Measurements from ENCODE around the gene ZFP3.
"Not testable (repeated sequence)": the region's sequence is repeated elsewhere in the genome, so short reads cannot be mapped to it uniquely, and the experiment has no call there.

Gene ZFP3

DNA sequence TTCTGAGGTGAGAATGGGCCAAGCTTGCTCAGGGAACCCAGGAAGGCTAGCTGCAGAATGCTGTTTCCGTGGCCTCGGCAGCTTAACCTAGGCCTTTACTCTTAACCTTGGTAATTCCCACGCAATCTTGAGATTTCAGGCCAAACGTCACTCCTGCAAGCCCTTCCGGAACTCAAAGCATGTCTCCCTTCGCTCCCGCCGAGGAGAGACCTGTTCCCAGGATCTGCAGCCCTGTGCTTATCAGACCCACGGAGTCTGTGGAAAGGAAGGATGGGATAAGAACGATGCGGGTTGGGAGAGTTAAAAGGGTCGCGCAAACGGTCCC, 524 bp upstream of the ZFP3 start:
- no peak for DNase-seq (ENCODE audit: low spot score)

DNA sequence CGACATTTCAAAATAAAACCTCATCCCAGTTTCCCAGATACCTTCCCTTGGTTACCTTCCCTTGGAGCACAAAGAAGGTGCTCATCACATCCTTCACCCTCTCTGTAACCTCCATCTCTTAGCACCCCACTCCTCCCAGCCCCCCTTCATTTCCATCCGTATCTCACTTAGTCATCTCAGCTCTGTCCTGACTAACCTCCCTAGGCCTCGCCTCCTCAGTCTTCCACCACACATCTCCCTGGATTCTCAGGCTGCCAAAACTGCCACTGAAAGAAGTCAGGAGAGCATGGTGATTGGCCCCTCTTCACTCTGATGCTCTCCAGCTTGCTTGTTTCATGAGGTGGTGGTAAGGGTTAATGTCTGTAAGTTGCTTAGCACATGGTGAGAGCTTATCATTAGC, 2.3 kb downstream of the ZFP3 start:
- DNase-seq (ENCODE audit: low spot score): no peak

DNA sequence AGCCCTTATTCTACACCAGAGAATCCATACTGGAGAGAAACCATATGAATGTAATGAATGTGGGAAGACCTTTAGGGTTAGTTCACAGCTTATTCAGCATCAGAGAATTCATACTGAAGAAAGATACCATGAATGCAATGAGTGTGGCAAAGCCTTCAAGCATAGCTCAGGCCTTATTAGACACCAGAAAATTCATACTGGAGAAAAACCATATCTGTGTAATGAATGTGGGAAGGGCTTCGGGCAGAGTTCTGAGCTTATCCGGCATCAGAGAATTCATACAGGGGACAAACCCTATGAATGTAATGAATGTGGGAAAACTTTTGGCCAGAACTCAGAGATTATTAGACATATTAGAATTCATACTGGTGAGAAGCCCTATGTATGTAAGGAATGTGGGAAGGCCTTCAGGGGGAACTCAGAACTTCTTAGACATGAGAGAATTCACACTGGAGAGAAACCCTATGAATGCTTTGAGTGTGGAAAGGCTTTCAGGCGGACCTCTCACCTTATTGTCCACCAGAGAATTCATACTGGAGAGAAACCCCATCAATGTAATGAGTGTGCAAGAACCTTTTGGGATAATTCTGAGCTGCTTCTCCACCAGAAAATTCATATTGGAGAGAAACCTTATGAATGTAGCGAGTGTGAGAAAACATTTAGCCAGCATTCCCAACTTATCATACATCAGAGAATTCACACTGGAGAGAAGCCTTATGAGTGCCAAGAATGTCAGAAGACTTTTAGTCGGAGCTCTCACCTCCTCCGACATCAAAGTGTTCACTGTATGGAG, 14.1 kb downstream of the ZFP3 start:
- no peak for DNase-seq (ENCODE audit: low spot score)

DNA sequence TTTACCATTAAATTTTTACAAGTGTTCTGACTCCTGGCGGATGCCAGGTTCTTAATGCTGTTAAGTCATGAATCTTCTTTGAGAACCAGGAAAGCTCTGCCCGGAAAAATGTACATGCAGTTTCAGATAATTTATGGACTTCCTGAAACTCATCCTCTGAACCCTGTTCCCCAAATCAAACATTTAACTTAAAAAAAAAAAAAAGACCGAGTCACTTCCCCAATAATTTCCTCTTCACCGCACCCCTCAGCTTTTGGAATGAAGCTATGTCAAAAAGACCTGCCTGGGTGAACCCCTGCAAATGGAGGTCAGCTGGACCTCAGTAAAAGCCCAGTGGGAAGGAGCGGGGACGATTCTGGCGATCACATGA, 18.4 kb downstream of the ZFP3 start:
- no peak for DNase-seq (ENCODE audit: low spot score)

- no peak for DNase-seq (ENCODE audit: low spot score)
These were observed 19.0 kb downstream of the ZFP3 start for GRCh38 chr17:5097101-5097834.

DNA sequence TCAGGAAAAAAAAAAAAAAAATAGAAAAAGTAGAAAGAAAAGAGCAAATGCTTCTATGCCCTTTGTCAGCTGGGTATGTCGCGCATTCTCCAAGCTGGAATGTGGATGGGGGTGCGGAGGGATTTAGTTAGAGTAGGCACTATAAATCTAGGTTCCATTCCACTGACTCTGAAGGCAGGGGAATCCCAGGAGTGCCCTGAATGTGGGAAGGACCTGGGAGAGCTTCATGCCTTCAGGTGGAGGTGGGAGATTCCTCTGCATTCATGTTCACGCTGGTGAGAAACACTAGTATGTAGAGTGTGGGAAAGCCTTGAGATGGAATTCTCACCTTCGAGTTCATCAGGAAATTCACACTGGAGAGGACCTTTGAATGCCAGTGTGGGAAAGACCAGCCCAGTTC, 21.0 kb downstream of the ZFP3 start:
- no peak for DNase-seq (ENCODE audit: low spot score)

DNA sequence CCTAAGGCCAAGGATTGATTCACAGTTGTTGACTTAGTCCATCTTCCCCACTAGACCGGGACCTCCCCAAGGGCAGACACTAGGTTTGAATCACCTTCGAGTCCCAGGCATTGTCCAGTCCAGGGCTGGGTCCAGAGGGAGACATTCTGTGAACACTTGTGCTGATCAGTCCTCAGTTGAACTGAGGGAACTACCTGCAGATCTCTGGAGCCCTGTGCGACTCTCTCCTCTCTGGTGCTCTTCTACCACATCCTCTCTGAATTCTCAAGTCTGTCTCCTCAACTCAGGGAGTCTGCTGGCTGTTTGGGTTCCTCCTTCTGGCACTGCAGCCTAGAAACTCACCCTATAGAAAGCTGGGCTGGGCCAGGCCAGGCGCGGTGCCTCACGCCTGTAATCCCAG, 22.6 kb downstream of the ZFP3 start:
- DNase-seq (ENCODE audit: low spot score): no peak

DNA sequence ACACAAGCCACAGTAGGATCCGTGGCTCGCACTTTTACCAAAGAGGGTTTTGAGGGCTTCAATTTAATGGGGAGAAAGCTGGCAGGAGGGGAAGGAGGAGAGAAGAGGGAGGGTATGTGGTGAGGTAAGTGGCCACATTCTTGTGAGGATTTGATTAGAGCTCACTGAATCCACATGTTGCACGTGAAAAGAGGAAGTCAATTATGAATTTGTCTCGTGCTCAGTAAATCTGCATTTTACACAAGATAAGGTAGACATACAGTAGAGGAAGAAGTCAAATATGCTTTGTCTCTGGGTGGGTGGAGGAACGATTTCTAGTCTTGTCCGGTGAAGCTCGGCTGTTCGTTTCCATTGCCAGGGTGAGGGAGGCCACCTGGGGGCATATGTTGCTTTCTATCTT, 32.5 kb downstream of the ZFP3 start:
- DNase-seq (ENCODE audit: low spot score): no peak

DNA sequence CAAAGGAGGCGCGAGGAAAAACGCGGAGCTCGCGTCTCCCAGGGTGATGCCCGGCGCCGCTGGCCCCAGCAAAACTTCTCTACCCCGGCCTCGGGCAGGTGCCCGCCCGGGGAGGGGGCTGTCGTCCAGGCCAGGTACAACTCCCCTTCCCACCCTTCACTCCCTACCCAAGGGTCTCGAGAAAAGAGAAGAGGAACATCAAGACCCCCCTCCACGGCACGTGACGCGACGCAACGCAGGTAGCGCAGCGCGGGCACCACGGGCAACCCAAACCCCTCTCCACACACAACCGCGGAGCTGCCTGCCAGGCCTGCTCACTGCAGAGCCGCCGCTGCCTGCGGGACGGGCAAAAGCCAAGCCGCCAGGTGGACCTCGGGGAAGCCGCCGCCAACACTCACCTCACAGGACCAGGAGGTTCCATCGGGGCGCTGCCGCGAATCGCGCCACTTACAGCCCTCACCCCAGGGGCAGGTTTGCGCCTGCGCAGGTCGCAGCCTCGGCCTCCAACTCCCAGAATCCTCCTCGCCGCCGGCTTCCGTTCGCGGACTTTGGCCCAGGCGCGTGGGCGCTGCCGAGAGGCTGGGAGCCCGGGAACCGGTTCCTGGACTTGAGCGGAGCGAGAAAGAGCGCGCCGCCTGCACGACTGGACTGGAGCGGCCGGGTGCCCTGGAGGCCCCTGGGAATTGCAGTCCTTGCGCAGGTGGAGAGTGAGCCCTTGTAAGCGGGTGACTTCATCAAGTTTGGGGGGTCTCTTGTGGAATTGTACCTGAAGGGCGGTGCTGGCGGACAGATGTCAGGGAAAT, 33.3 kb downstream of the ZFP3 start, which contains the start of gene ZNF232:
TSS of gene ZNF232 (minus strand) at position 477 of the 803 bp plus-strand sequence. CDS start at position 421, 56 bp downstream.
- DNase-seq (ENCODE audit: low spot score): peak; percentile 92

- no peak for DNase-seq (ENCODE audit: low spot score)
These were observed 37.7 kb downstream of the ZFP3 start, which contains the start of gene USP6 for GRCh38 chr17:5115673-5116651. Gene USP6 (plus strand): TSS chr17:5116032. CDS start chr17:5130368, 14,336 bp downstream.

- no peak for DNase-seq (ENCODE audit: low spot score)
These were observed 40.0 kb downstream of the ZFP3 start for GRCh38 chr17:5118219-5118618.

- no peak for DNase-seq (ENCODE audit: low spot score)
These were observed 41.8 kb downstream of the ZFP3 start for GRCh38 chr17:5120036-5120435.

GRCh38 chr17:5120436-5121185, 42.3 kb downstream of the ZFP3 start:
- not testable (repeated sequence) for DNase-seq (ENCODE audit: low spot score)

GRCh38 chr17:5121186-5121841, 43.0 kb downstream of the ZFP3 start:
- DNase-seq (ENCODE audit: low spot score): no peak

GRCh38 chr17:5122056-5122455, 43.8 kb downstream of the ZFP3 start:
- DNase-seq (ENCODE audit: low spot score): not testable (repeated sequence)

- DNase-seq (ENCODE audit: low spot score): no peak
These were observed 44.5 kb downstream of the ZFP3 start for GRCh38 chr17:5122586-5123342.

- no peak for DNase-seq (ENCODE audit: low spot score)
These were observed 45.3 kb downstream of the ZFP3 start for GRCh38 chr17:5123343-5124124.

DNA sequence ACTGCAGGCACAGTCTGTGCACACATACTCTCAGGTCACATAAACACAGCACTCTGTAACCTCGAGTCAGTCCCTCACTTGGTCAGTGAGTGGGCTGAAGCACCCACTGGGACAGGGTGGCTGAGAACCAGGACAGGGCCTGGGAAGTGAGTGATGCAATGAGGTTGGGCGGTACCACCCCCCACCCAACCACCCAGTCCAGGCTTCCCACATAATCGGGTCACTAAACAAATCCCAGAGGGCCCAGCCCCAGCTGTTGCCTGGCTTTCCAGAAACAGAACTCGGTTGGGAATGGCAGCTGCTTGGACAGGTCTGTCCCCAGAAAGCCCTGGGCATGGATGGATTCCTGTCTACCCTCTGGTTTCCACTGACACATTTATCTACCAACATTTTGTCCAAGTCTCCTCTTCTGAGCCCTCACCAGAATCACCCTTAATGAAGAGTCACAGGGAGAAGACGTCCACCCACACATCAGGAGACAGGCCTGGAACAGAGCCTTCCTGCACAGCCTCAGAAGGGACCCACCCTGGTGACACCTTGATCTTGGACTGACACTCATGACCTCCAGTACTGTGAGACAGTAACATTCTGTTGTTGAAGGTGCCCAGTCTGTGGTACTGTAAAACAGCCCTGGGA, 46.0 kb downstream of the ZFP3 start:
- not testable (repeated sequence) for DNase-seq (ENCODE audit: low spot score)

Data from putamen (tissue), 1 donor.